SK-N-SH treated with all-trans-retinoic acid at 6 μM for 48 hours (cell line): ENCODE results near the gene PRPF31.

ENCODE experiments used
- ATAC-seq: fragments of 200-7000 bp; cut with Tn5 transposase; 3 replicates; pipeline ENCODE4 v1.9.1; 2020; ENCODE audit warnings: mild to moderate bottlenecking, moderate library complexity
- ARNTL ChIP-seq: fragments of 450-650 bp; formaldehyde crosslinking; IDR thresholded peaks from 2 replicates; pipeline ENCODE4 v1.5.0; 2020; ENCODE audit warnings: low read depth, mild to moderate bottlenecking, moderate library complexity, borderline replicate concordance
- CSDC2 ChIP-seq: fragments of 250-450 bp; sonication (Bioruptor Pico); IDR thresholded peaks from 2 replicates; pipeline ENCODE4 v1.5.0; 2020; ENCODE audit warnings: mild to moderate bottlenecking, moderate library complexity
- ESRRG ChIP-seq: fragments of 250-450 bp; sonication (Bioruptor Pico); IDR thresholded peaks from 2 replicates; pipeline ENCODE4 v1.6.1; 2021; ENCODE audit warnings: mild to moderate bottlenecking
- PATZ1 ChIP-seq: fragments of 250-450 bp; sonication (Bioruptor Pico); IDR thresholded peaks from 2 replicates; pipeline ENCODE4 v1.8.0; 2020; ENCODE audit warnings: mild to moderate bottlenecking, moderate library complexity, borderline replicate concordance
- PPARA ChIP-seq: fragments of 250-450 bp; sonication (Bioruptor Pico); IDR thresholded peaks from 2 replicates; pipeline ENCODE4 v1.5.0; 2020; ENCODE audit warnings: mild to moderate bottlenecking, borderline replicate concordance
- TCF4 ChIP-seq: fragments of 250-450 bp; sonication (Bioruptor Pico); IDR thresholded peaks from 2 replicates; pipeline ENCODE4 v1.8.0; 2021; ENCODE audit warnings: mild to moderate bottlenecking, moderate library complexity, borderline replicate concordance
- TOX ChIP-seq: fragments of 250-450 bp; sonication (Bioruptor Pico); IDR thresholded peaks from 2 replicates; pipeline ENCODE4 v1.8.0; 2021; ENCODE audit warnings: mild to moderate bottlenecking, moderate library complexity, borderline replicate concordance
- TSHZ2 ChIP-seq: fragments of 250-450 bp; sonication (Bioruptor Pico); IDR thresholded peaks from 2 replicates; pipeline ENCODE4 v1.5.0; 2020; ENCODE audit warnings: mild to moderate bottlenecking, moderate library complexity
- ZC3H10 ChIP-seq: fragments of 250-450 bp; sonication (Bioruptor Pico); IDR thresholded peaks from 2 replicates; pipeline ENCODE4 v1.5.1; 2021; ENCODE audit warnings: mild to moderate bottlenecking, moderate library complexity
- ZFP3 ChIP-seq: fragments of 250-450 bp; sonication (Bioruptor Pico); IDR thresholded peaks from 2 replicates; pipeline ENCODE4 v1.5.0; 2020; ENCODE audit warnings: mild to moderate bottlenecking, moderate library complexity
- ZFP30 ChIP-seq: fragments of 450-650 bp; formaldehyde crosslinking; IDR thresholded peaks from 2 replicates; pipeline ENCODE4 v1.5.0; 2022; ENCODE audit warnings: mild to moderate bottlenecking, moderate library complexity
- ZNF565 ChIP-seq: fragments of 450-650 bp; formaldehyde crosslinking; conservative IDR thresholded peaks from 2 replicates; pipeline ENCODE4 v1.5.0; 2020; ENCODE audit warnings: low read depth, mild to moderate bottlenecking, moderate library complexity
- TF ChIP-seq, protein P1 (sequence below): fragments of 250-450 bp; sonication (Bioruptor Pico); IDR thresholded peaks from 2 replicates; pipeline ENCODE4 v1.8.0; 2021; ENCODE audit warnings: low read depth, mild to moderate bottlenecking, moderate library complexity, borderline replicate concordance
- TF ChIP-seq, protein P2 (sequence below): fragments of 250-450 bp; sonication (Bioruptor Pico); IDR thresholded peaks from 2 replicates; pipeline ENCODE4 v1.5.1; 2020; ENCODE audit warnings: low read depth, mild to moderate bottlenecking, moderate library complexity

PRPF31 gene

DNA sequence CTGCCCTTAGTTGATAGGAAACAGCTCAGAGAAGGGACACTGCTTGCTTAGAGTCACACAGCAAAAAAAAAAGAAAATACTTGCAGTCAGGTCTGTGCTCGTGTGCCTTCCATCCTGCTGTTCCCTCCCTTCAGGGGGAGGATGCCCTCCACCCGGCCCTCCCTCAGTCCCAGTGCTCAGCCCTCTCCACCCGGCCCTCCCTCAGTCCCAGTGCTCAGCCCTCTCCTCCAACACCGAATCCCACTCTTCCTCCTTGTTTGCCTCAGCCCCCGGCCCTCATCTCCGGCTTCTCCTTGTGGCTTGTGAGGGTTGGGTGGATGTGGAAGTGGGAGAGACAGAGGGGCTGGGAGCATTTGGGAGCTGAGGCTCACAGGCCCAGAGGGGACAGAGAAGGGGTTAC, 5.9 kb upstream of the PRPF31 start:
- no peak for ATAC-seq
- TF ChIP-seq PPARA (CRISPR knock-in tag) = no peak
- TF ChIP-seq, protein P1, sequence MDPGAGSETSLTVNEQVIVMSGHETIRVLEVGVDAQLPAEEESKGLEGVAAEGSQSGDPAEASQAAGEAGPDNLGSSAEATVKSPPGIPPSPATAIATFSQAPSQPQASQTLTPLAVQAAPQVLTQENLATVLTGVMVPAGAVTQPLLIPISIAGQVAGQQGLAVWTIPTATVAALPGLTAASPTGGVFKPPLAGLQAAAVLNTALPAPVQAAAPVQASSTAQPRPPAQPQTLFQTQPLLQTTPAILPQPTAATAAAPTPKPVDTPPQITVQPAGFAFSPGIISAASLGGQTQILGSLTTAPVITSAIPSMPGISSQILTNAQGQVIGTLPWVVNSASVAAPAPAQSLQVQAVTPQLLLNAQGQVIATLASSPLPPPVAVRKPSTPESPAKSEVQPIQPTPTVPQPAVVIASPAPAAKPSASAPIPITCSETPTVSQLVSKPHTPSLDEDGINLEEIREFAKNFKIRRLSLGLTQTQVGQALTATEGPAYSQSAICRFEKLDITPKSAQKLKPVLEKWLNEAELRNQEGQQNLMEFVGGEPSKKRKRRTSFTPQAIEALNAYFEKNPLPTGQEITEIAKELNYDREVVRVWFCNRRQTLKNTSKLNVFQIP (CRISPR knock-in tag) = no peak
- TF ChIP-seq ZFP3 (CRISPR knock-in tag) = no peak
- TF ChIP-seq ZNF565 (CRISPR knock-in tag) = no peak
- no peak for TF ChIP-seq TSHZ2 (CRISPR knock-in tag)
- TF ChIP-seq TOX (CRISPR knock-in tag) = no peak
- TF ChIP-seq ARNTL (CRISPR knock-in tag) = no peak
- TF ChIP-seq ZFP30 (CRISPR knock-in tag) = no peak
- no peak for TF ChIP-seq TCF4 (CRISPR knock-in tag)
- no peak for TF ChIP-seq ESRRG

- ATAC-seq = peak; percentile 73
- no peak for TF ChIP-seq TSHZ2 (CRISPR knock-in tag)
These were observed 1.0 kb upstream of the PRPF31 start for GRCh38 chr19:54114340-54115108.

GRCh38 chr19:54121259-54121658, 5.7 kb downstream of the PRPF31 start:
- no peak for TF ChIP-seq ZNF565 (CRISPR knock-in tag)
- TF ChIP-seq TCF4 (CRISPR knock-in tag) = no peak
- no peak for TF ChIP-seq ZFP3 (CRISPR knock-in tag)
- no peak for TF ChIP-seq PATZ1 (CRISPR knock-in tag)
- TF ChIP-seq ZC3H10 = no peak
- TF ChIP-seq, protein P2, sequence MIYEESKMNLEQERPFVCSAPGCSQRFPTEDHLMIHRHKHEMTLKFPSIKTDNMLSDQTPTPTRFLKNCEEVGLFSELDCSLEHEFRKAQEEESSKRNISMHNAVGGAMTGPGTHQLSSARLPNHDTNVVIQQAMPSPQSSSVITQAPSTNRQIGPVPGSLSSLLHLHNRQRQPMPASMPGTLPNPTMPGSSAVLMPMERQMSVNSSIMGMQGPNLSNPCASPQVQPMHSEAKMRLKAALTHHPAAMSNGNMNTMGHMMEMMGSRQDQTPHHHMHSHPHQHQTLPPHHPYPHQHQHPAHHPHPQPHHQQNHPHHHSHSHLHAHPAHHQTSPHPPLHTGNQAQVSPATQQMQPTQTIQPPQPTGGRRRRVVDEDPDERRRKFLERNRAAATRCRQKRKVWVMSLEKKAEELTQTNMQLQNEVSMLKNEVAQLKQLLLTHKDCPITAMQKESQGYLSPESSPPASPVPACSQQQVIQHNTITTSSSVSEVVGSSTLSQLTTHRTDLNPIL (CRISPR knock-in tag) = no peak
- TF ChIP-seq TOX (CRISPR knock-in tag) = no peak
- TF ChIP-seq, protein P1 (CRISPR knock-in tag) = no peak
- TF ChIP-seq ZFP30 (CRISPR knock-in tag) = no peak
- no peak for TF ChIP-seq TSHZ2 (CRISPR knock-in tag)
- TF ChIP-seq CSDC2 (CRISPR knock-in tag) = no peak
- ATAC-seq = no peak
